Vagina (tissue), 2 donors: ENCODE measurements around the gene MTCL1.

ENCODE experiments used
- POLR2A ChIP-seq, 2 donors: fragments of 450-650 bp; IDR thresholded peaks; one replicate each; pipeline ENCODE4 v1.6.1; 2017; ENCODE audit warnings: antibody characterized with exemption in 2 of 2, mild to moderate bottlenecking in 2 of 2, moderate library complexity in 2 of 2
- POLR2AphosphoS5 ChIP-seq, 2 donors: sonication (generic); formaldehyde crosslinking; IDR thresholded peaks; one replicate each; pipeline ENCODE4 v1.9.0; 2017; ENCODE audit warnings: antibody characterized with exemption in 2 of 2, mild to moderate bottlenecking in 2 of 2, low read depth in 1 of 2; ENCODE audit not compliant: insufficient read depth in 1 of 2
- TF ChIP-seq, protein P1 (sequence below), 3 experiments: fragments of 450-650 bp in 2 of 3; fragments of 200-600 bp in 1 of 3; sonication (generic) in 1 of 3; IDR thresholded peaks; one replicate each; pipeline ENCODE4 v1.5.1; 2017 to 2019; ENCODE audit warnings: antibody characterized with exemption in 3 of 3, mild to moderate bottlenecking in 2 of 3, moderate library complexity in 2 of 3

DNA sequence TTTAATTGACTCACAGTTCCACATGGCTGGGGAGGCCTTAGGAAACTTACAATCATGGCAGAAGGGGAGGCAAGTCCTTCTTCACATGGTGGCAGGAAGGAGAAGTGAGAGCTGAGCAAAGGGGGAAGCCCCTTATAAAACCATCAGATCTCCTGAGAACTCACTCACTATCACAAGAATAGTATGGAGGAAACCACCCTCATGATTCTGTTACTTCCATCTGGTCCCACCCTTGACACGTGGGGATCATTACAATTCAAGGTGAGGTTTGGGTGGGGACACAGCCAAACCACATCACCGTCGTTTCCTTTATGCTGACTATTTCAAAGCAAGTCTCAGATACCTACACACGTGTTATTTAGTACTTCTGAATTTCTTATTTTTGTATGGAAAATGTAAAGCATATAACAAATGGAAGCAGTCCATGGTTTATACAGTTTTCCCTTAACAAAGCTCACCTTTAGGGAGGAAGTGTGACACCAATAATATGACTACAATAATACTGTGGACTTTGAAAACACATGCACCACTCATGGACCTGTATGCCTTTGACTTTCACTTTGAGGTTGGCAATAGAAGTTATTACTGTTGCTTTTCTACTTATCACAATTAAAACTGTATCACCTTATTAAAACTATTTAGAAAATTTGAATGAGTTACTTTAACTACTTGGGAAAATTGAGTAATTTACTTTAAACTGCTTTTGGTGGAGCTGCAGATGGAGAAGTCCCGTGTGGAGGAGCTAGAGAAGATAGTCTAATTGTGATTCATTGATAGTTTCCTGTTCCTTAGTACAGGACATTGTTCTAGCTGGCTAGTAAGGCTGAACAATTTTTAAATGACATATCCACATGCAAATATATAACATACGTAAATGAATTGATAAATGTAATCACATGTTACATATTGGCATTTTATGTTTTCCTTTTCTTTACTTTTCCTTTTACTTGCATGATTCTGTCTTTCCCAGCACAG is 37.3 kb downstream of the MTCL1 start:
- TF ChIP-seq, protein P1, sequence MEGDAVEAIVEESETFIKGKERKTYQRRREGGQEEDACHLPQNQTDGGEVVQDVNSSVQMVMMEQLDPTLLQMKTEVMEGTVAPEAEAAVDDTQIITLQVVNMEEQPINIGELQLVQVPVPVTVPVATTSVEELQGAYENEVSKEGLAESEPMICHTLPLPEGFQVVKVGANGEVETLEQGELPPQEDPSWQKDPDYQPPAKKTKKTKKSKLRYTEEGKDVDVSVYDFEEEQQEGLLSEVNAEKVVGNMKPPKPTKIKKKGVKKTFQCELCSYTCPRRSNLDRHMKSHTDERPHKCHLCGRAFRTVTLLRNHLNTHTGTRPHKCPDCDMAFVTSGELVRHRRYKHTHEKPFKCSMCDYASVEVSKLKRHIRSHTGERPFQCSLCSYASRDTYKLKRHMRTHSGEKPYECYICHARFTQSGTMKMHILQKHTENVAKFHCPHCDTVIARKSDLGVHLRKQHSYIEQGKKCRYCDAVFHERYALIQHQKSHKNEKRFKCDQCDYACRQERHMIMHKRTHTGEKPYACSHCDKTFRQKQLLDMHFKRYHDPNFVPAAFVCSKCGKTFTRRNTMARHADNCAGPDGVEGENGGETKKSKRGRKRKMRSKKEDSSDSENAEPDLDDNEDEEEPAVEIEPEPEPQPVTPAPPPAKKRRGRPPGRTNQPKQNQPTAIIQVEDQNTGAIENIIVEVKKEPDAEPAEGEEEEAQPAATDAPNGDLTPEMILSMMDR (IDR thresholded peaks at IDR 0.05): no peak
- no peak for TF ChIP-seq POLR2A (IDR thresholded peaks at IDR 0.05)
- TF ChIP-seq POLR2AphosphoS5 (IDR thresholded peaks at IDR 0.05; ENCODE audit: insufficient read depth in 1 of 2, low read depth in 1 of 2): no peak
